Measurements from ENCODE around the gene PLEKHG4.
A peak's percentile ranks its signal among the peaks of the same experiment; 100 is the strongest.

Gene PLEKHG4

GRCh38 chr16:67287960-67288359 is 8.6 kb downstream of the PLEKHG4 start:
- no peak overlapping the region for H3K4me3 ChIP-seq (ENCODE audit: control insufficient read depth, low read depth, low read length)
- no peak for DNase-seq (ENCODE audit: low read depth)
- no peak for TF ChIP-seq CTCF (IDR thresholded peaks at IDR 0.05; ENCODE audit: control insufficient read depth, insufficient read depth, low read depth, low read length, missing control alignments)

GRCh38 chr16:67291461-67291860 is 12.1 kb downstream of the PLEKHG4 start:
- no peak for TF ChIP-seq CTCF (IDR thresholded peaks at IDR 0.05; ENCODE audit: control insufficient read depth, insufficient read depth, low read depth, low read length, missing control alignments)
- DNase-seq (ENCODE audit: low read depth) = no peak
- H3K4me3 ChIP-seq (ENCODE audit: control insufficient read depth, low read depth, low read length) = no peak overlapping the region

DNA sequence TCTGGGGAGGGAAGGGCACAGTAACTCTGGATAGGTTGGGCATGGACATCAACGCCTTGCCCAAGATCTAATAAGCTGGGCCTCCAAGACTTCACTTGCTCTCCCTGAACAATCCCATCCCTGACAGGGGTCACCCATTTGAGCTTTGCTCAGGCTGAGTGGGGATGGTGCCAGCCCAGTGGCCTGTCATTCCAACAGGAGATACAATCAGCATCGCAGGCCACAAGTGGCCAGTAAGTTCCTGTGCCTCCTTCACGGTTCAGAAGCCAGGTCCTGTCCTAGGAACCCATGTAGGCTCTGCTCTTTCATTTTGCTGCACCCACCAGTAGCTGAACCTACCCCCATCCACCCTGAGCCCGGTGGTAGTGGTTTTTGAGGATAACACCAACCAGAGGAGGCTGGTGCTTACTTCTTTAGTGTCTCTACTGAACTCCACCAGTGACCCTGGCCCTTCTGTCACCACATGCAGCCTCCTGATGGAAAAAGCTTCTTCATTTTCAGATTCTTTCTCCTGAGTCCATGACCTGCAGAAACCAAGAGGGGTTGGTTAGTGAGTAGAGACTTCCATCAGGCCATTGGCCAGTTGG is 14.9 kb downstream of the PLEKHG4 start:
- no peak overlapping the region for H3K4me3 ChIP-seq (ENCODE audit: control insufficient read depth, low read depth, low read length)
- TF ChIP-seq CTCF (IDR thresholded peaks at IDR 0.05; ENCODE audit: control insufficient read depth, insufficient read depth, low read depth, low read length, missing control alignments) = no peak
- no peak for DNase-seq (ENCODE audit: low read depth)

DNA sequence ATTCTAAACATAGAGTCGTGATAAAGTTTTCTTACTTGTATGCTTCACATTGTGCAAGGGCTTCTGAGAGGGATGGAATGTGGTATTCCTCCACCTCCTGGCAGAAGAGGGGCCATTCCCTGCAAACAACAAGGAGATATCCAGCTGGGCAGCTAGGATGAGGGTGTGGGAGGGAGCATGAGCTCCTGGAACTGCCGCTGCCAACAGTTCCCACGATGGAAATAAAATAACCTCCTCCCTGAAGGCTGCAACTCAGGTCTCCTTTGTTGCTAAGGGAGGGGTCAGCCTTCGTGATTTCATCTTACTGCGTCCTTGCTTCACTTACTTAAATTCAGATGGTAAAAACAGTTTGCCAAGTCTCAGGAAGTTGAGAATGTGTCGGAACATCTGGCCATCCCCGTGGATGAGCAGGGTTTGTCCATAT is 15.6 kb downstream of the PLEKHG4 start:
- TF ChIP-seq CTCF (IDR thresholded peaks at IDR 0.05; ENCODE audit: control insufficient read depth, insufficient read depth, low read depth, low read length, missing control alignments) = peak; percentile 44
- no peak overlapping the region for H3K4me3 ChIP-seq (ENCODE audit: control insufficient read depth, low read depth, low read length)
- DNase-seq (ENCODE audit: low read depth) = peak; percentile 51

DNA sequence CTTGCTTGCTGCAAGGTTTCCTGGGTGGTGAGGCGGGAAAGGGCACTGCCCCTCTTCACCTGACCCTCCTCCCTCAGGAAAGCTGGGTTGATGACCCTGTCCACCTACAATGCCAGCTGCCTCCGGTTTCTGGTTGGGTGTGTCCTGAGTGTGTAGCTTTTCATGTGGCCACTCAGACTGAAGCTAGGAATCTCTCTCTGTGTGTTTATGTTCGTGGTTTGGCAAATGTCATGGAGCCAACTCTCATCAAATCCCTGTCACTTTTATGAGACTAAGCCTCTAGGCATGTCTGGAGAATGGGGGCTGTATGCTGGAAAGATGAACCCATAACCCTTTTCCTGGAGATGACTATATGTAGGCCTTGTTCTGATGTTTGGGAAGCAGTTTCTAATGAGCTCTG is 17.1 kb downstream of the PLEKHG4 start:
- H3K4me3 ChIP-seq (ENCODE audit: control insufficient read depth, low read depth, low read length) = no peak overlapping the region
- no peak for TF ChIP-seq CTCF (IDR thresholded peaks at IDR 0.05; ENCODE audit: control insufficient read depth, insufficient read depth, low read depth, low read length, missing control alignments)
- peak; percentile 55 for DNase-seq (ENCODE audit: low read depth)

DNA sequence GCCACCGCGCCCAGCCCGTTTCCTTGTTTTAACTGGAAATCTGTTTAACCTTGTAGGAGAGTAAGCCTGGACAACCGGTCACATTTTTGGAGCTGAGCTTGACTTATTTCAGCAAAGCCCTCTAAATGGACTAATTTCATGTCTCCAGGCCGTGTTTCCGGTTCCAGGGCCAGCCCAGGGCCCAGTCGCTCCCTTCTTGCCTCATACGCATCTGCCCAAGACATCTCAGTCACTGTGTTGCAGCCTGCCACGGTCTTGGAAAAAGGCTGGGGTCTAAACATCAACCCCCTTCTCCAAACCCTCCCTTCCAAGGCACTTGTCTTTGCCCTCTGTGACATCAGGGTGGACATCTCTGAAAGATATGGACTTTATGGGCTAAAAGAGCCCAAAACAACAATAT is 18.9 kb downstream of the PLEKHG4 start:
- no peak for DNase-seq (ENCODE audit: low read depth)
- H3K4me3 ChIP-seq (ENCODE audit: control insufficient read depth, low read depth, low read length) = no peak overlapping the region
- no peak for TF ChIP-seq CTCF (IDR thresholded peaks at IDR 0.05; ENCODE audit: control insufficient read depth, insufficient read depth, low read depth, low read length, missing control alignments)

GRCh38 chr16:67299269-67299668 is 19.9 kb downstream of the PLEKHG4 start:
- no peak for DNase-seq (ENCODE audit: low read depth)
- no peak overlapping the region for H3K4me3 ChIP-seq (ENCODE audit: control insufficient read depth, low read depth, low read length)
- TF ChIP-seq CTCF (IDR thresholded peaks at IDR 0.05; ENCODE audit: control insufficient read depth, insufficient read depth, low read depth, low read length, missing control alignments) = no peak

Data from AG09309 (cell line).